HepG2 (cell line): Measurements from ENCODE around the gene HOXD8.

ENCODE experiments used
- ATF2 ChIP-seq: sonication (generic); formaldehyde crosslinking; IDR thresholded peaks from 2 replicates; pipeline ENCODE4 v1.4.0; 2020; ENCODE audit warnings: missing genetic modification reagents
- CBX1 ChIP-seq: IDR thresholded peaks from one replicate; pipeline ENCODE4 v1.6.1; 2016; ENCODE audit warnings: antibody characterized with exemption, low read depth
- CEBPZ ChIP-seq: IDR thresholded peaks from 2 replicates; pipeline ENCODE4 v1.6.1; 2012; ENCODE audit warnings: low read length, improper control_type of control experiment
- CTCF ChIP-seq: sonication (generic); formaldehyde crosslinking; IDR thresholded peaks from 2 replicates; pipeline ENCODE4 v1.5.0; 2020; ENCODE audit warnings: mild to moderate bottlenecking, missing genetic modification reagents, moderate library complexity
- EP300 ChIP-seq, 3 experiments: sonication (generic) in 1 of 3; formaldehyde crosslinking in 1 of 3; IDR thresholded peaks; 2 replicates each; pipeline versions ENCODE4 v1.5.1 to v1.6.1; 2011 to 2020; ENCODE audit warnings: low read depth in 2 of 3, low read length in 2 of 3, borderline replicate concordance in 1 of 3, improper control_type of control experiment in 1 of 3, mild to moderate bottlenecking in 1 of 3, missing genetic modification reagents in 1 of 3, moderate library complexity in 1 of 3
- HOXA3 ChIP-seq: sonication (generic); formaldehyde crosslinking; IDR thresholded peaks from 2 replicates; pipeline ENCODE4 v1.5.0; 2020; ENCODE audit warnings: missing genetic modification reagents
- POLR2A ChIP-seq, 2 experiments: IDR thresholded peaks; 2 replicates each; pipeline ENCODE4 v1.6.1; 2011; ENCODE audit warnings: low read depth in 2 of 2, low read length in 2 of 2, mild to moderate bottlenecking in 1 of 2, moderate library complexity in 1 of 2; ENCODE audit not compliant: insufficient read depth in 1 of 2
- POLR2AphosphoS5 ChIP-seq: IDR thresholded peaks from 2 replicates; pipeline ENCODE4 v1.6.1; 2012; ENCODE audit warnings: low read depth, low read length
- POLR2G ChIP-seq: fragments of 200-400 bp; formaldehyde crosslinking; IDR thresholded peaks from 2 replicates; pipeline ENCODE4 v1.6.1; 2018; ENCODE audit warnings: mild to moderate bottlenecking, low read depth, low read length, moderate library complexity
- PRDM10 ChIP-seq: sonication (generic); formaldehyde crosslinking; IDR thresholded peaks from 2 replicates; pipeline ENCODE4 v1.4.0; 2020; ENCODE audit warnings: low read depth, missing genetic modification reagents
- THYN1 ChIP-seq: sonication (generic); formaldehyde crosslinking; IDR thresholded peaks from 2 replicates; pipeline ENCODE4 v1.8.1; 2023; ENCODE audit warnings: low read depth, mild to moderate bottlenecking, moderate library complexity, missing genetic modification reagents, borderline replicate concordance
- YEATS2 ChIP-seq: sonication (generic); formaldehyde crosslinking; IDR thresholded peaks from 2 replicates; pipeline ENCODE4 v1.4.0; 2020; ENCODE audit warnings: missing genetic modification reagents, borderline replicate concordance
- ZBTB1 ChIP-seq: sonication (generic); formaldehyde crosslinking; IDR thresholded peaks from 2 replicates; pipeline ENCODE4 v1.4.0; 2020; ENCODE audit warnings: missing genetic modification reagents, borderline replicate concordance

- TF ChIP-seq CTCF (CRISPR knock-in tag) (peak; percentile 79), THYN1 (CRISPR knock-in tag) (no peak), PRDM10 (no peak), CEBPZ (no peak), POLR2AphosphoS5 (no peak), ZBTB1 (CRISPR knock-in tag) (no peak), ATF2 (CRISPR knock-in tag) (no peak), CBX1 (no peak), POLR2G (no peak), POLR2A (IDR thresholded peaks at IDR 0.05; ENCODE audit: insufficient read depth in 1 of 2, low read depth in 2 of 2, low read length in 2 of 2) (no peak), YEATS2 (no peak), HOXA3 (CRISPR knock-in tag) (no peak), EP300 (IDR thresholded peaks at IDR 0.05; ENCODE audit: low read depth in 2 of 2, low read length in 2 of 2) (no peak), EP300 (CRISPR knock-in tag; IDR thresholded peaks at IDR 0.05; ENCODE audit: borderline replicate concordance) (no peak)
Measured at GRCh38 chr2:176126929-176127773, 2.4 kb upstream of the HOXD8 start.
